Ectodermal cell (in vitro differentiated cells): ENCODE results near the gene NEK3.
"Not testable (repeated sequence)": the region's sequence is repeated elsewhere in the genome, so short reads cannot be mapped to it uniquely, and the experiment has no call there.

Source experiments
- H3K27ac ChIP-seq: 2 replicates; pipeline ENCODE4 v1.7.0; 2013; ENCODE audit warnings: mild to moderate bottlenecking, low read depth, low read length; ENCODE audit not compliant: insufficient read depth, poor library complexity, severe bottlenecking
- H3K27me3 ChIP-seq: 2 replicates; pipeline ENCODE4 v1.7.0; 2013; ENCODE audit warnings: mild to moderate bottlenecking, low read length; ENCODE audit not compliant: insufficient read depth, control insufficient read depth, poor library complexity, severe bottlenecking
- H3K36me3 ChIP-seq: one replicate; pipeline ENCODE4 v1.7.0; 2013; ENCODE audit warnings: low read length; ENCODE audit not compliant: control insufficient read depth, insufficient read depth
- H3K4me1 ChIP-seq: one replicate; pipeline ENCODE4 v1.7.0; 2013; ENCODE audit warnings: low read length; ENCODE audit not compliant: control insufficient read depth, insufficient read depth
- H3K4me3 ChIP-seq: 2 replicates; pipeline ENCODE4 v1.7.0; 2013; ENCODE audit warnings: low read depth, low read length, control low read depth; ENCODE audit not compliant: insufficient read depth
- H3K9me3 ChIP-seq: 2 replicates; pipeline ENCODE4 v1.7.0; 2013; ENCODE audit warnings: mild to moderate bottlenecking, low read length, moderate library complexity; ENCODE audit not compliant: control insufficient read depth
- WGBS, 2 experiments: methylation state at CpG; one replicate each; pipeline ENCODE4 v1.1.7; 2013; ENCODE audit warnings: missing lambda C conversion rate in 2 of 2; 5-methylcytosine and 5-hydroxymethylcytosine counted together

The NEK3 gene

DNA sequence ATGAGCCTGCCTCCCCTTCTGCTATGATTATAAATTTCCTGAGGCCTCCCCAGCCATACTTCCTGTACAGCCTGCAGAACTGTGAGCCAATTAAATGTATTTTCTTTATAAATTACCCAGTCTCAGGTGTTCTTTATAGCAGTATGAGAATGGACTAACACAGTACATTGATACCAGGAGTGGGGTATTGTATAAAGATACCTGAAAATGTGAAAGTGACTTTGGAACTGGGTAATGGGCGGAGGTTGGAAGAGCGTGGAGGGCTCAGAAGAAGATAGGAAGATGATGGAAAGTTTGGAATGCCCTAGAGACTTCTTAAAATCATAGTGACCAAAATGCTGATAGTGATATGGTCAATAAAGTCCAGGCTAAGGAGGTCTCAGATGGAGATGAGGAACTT lies 63.3 kb downstream of the NEK3 start:
- Histone ChIP-seq H3K27me3 (no peaks in the 10 kb centered on the region), H3K4me3 (no peak overlapping the region), H3K27ac (no peak overlapping the region), H3K4me1 (no peaks in the 10 kb centered on the region), H3K9me3 (no peaks in the 10 kb centered on the region), H3K36me3 (no peaks in the 10 kb centered on the region)
- WGBS, 2 experiments: 94 to 95% methylated on average over 2 of the region's 2 CpGs

DNA sequence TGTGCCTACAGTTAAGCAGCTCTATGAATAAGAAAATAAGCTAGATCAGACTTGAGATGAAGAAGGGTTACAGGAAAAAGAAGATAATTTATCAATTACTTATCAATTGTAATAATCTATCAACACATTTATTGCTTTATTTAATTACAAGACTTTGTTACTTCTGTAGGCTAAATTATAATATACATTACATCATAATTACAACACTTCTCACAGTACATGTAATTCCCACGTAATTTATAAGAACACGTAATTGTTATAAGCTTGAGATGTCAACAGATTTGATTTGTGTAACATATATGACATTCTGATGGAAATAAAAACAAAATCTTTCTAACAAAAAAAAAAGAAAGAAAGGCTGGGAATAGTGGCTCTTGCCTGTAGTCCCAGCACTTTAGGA lies 67.3 kb downstream of the NEK3 start:
- WGBS, 2 experiments: no CpG with 5 or more reads among the region's 2 CpGs
- Histone ChIP-seq H3K36me3 (no peaks in the 10 kb centered on the region), H3K4me1 (no peaks in the 10 kb centered on the region), H3K27ac (no peak overlapping the region), H3K9me3 (no peaks in the 10 kb centered on the region), H3K4me3 (no peak overlapping the region), H3K27me3 (no peaks in the 10 kb centered on the region)

DNA sequence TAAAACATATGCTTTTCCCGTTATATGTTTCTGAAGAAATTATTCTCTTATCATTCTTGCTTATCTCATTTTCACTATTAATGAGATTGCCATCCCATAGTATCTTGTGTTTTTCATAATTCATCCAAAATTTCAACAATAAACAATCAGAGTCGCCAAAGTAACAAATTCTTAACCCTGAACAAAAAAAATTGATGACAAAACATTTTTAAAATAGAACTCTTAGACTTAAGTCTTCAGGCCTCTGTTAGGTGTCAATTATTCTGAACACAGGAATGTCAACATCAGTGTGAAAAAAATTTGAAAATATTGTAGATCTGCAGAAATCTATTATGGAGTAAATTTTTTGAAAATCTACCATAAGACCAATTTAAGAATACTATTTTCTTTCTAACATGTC lies 67.9 kb downstream of the NEK3 start:
- Histone ChIP-seq H3K27ac (no peak overlapping the region), H3K9me3 (no peaks in the 10 kb centered on the region), H3K4me1 (no peaks in the 10 kb centered on the region), H3K4me3 (no peak overlapping the region), H3K27me3 (no peaks in the 10 kb centered on the region), H3K36me3 (no peaks in the 10 kb centered on the region)
- 86 to 90% methylated on average over 2 of the region's 2 CpGs for WGBS, 2 experiments

DNA sequence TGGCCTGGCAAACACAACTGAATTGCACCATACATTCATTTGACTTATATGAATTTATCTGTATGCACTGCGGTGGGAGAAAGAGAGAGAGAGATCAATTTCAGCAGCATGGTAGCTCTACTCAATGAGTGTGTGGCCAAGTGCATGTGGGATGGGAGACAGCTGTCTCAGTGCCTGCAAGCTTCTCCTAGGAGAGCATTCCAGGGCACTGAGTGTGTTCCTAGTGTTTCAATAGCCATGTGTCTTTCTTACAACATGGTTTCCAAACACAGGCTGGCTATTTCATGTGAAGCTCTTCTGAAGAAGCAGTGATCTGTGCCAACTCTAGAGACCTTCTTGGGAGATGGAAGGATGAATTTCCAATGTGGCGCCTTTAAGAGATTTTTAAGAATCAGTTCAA lies 74.0 kb downstream of the NEK3 start:
- Histone ChIP-seq H3K36me3 (no peaks in the 10 kb centered on the region), H3K4me3 (no peak overlapping the region), H3K9me3 (no peaks in the 10 kb centered on the region), H3K27me3 (no peaks in the 10 kb centered on the region), H3K27ac (no peak overlapping the region), H3K4me1 (no peaks in the 10 kb centered on the region)
- 98 to 100% methylated on average over 2 of the region's 2 CpGs for WGBS, 2 experiments

DNA sequence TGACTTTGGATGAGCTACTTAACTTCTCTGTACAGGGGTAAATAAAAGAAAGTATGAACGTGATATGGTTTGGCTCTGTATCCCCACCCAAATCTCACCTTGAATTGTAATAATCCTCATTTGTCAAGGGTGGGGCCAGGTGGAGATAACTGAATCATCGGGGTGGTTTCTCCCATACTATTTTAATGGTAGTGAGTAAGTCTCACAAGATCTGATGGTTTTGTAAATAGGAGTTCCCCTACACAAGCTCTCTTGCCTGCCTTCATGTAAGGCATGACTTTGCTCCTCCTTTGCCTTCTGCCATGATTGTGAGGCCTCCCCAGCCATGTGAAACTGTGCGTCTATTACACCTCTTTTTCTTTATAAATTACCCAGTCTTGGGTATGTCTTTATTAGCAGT lies 74.4 kb downstream of the NEK3 start:
- H3K27ac ChIP-seq, H3K27me3 ChIP-seq, H3K4me1 ChIP-seq, H3K36me3 ChIP-seq, H3K4me3 ChIP-seq, H3K9me3 ChIP-seq: not testable (repeated sequence)
- WGBS, 2 experiments: 82 to 91% methylated on average over 1 to 3 of the region's 3 CpGs
